Measurements from ENCODE around the gene SLC38A9. TPM values are rescaled to one million over a fixed set of nuclear protein-coding genes. Genes with fewer than 3 reads are reported as not detected.
"Not testable (repeated sequence)": the region's sequence is repeated elsewhere in the genome, so short reads cannot be mapped to it uniquely, and the experiment has no call there.

SLC38A9 gene
- total RNA-seq, 1 donor from 2014 or later: 6.8 TPM

- intact Hi-C loops (cut with DNase I): loop anchor here (10.0 kb wide), 2 partner anchors 491 to 539 kb away; partner anchors contain the start of gene CDC20B
- DNase-seq (ENCODE audit: low spot score): no peak
These were observed 1.7 kb upstream of the SLC38A9 start for GRCh38 chr5:55713871-55714270.

GRCh38 chr5:55711507-55712022 is 559 bp downstream of the SLC38A9 start:
- intact Hi-C loops (cut with DNase I): loop anchor here (10.0 kb wide), 2 partner anchors 493 to 537 kb away; partner anchors contain the start of gene CDC20B
- DNase-seq (ENCODE audit: low spot score): no peak

GRCh38 chr5:55708732-55709131 is 3.4 kb downstream of the SLC38A9 start:
- intact Hi-C loops (cut with DNase I): no loop called here
- no peak for DNase-seq (ENCODE audit: low spot score)

GRCh38 chr5:55706230-55706629 is 5.9 kb downstream of the SLC38A9 start:
- DNase-seq (ENCODE audit: low spot score): no peak
- intact Hi-C loops (cut with DNase I): no loop called here

GRCh38 chr5:55702598-55703345 is 9.4 kb downstream of the SLC38A9 start:
- intact Hi-C loops (cut with DNase I): no loop called here
- DNase-seq (ENCODE audit: low spot score): no peak

GRCh38 chr5:55701462-55702103 is 10.5 kb downstream of the SLC38A9 start:
- DNase-seq (ENCODE audit: low spot score): no peak
- intact Hi-C loops (cut with DNase I): no loop called here

- intact Hi-C loops (cut with DNase I): no loop called here
These were observed 11.4 kb downstream of the SLC38A9 start for GRCh38 chr5:55700745-55701144.

GRCh38 chr5:55699041-55699688 is 13.0 kb downstream of the SLC38A9 start:
- intact Hi-C loops (cut with DNase I): no loop called here
- no peak for DNase-seq (ENCODE audit: low spot score)

More at GRCh38 chr5:55700745-55701144, 11.4 kb downstream of the SLC38A9 start:
- no peak for DNase-seq (ENCODE audit: low spot score)

GRCh38 chr5:55696704-55697103 is 15.4 kb downstream of the SLC38A9 start:
- intact Hi-C loops (cut with DNase I); DNase-seq (ENCODE audit: low spot score): not testable (repeated sequence)

GRCh38 chr5:55694152-55694830 is 17.8 kb downstream of the SLC38A9 start:
- no peak for DNase-seq (ENCODE audit: low spot score)
- intact Hi-C loops (cut with DNase I): loop anchor here (5.0 kb wide), 1 partner anchor 352 kb away; no protein-coding TSS in a partner anchor

GRCh38 chr5:55692509-55692908 is 19.6 kb downstream of the SLC38A9 start:
- DNase-seq (ENCODE audit: low spot score): no peak
- intact Hi-C loops (cut with DNase I): loop anchor here (5.0 kb wide), 1 partner anchor 350 kb away; no protein-coding TSS in a partner anchor

- intact Hi-C loops (cut with DNase I): loop anchor here (5.0 kb wide), 1 partner anchor 350 kb away; no protein-coding TSS in a partner anchor
- DNase-seq (ENCODE audit: low spot score): no peak
These were observed 20.1 kb downstream of the SLC38A9 start for GRCh38 chr5:55692106-55692417.

- no peak for DNase-seq (ENCODE audit: low spot score)
- intact Hi-C loops (cut with DNase I): loop anchor here (2.0 to 5.0 kb wide), 4 partner anchors 91 to 349 kb away; partner anchors contain the start of gene PLPP1
These were observed 20.6 kb downstream of the SLC38A9 start for GRCh38 chr5:55691265-55692105.

GRCh38 chr5:55682071-55682470 is 30.1 kb downstream of the SLC38A9 start:
- intact Hi-C loops (cut with DNase I): no loop called here
- no peak for DNase-seq (ENCODE audit: low spot score)

GRCh38 chr5:55681301-55681700 is 30.8 kb downstream of the SLC38A9 start:
- intact Hi-C loops (cut with DNase I): no loop called here
- no peak for DNase-seq (ENCODE audit: low spot score)

GRCh38 chr5:55680353-55680752 is 31.8 kb downstream of the SLC38A9 start:
- intact Hi-C loops (cut with DNase I): no loop called here

GRCh38 chr5:55679556-55679955 is 32.6 kb downstream of the SLC38A9 start:
- DNase-seq (ENCODE audit: low spot score): no peak
- intact Hi-C loops (cut with DNase I): no loop called here

More at GRCh38 chr5:55680353-55680752, 31.8 kb downstream of the SLC38A9 start:
- DNase-seq (ENCODE audit: low spot score): no peak

GRCh38 chr5:55675119-55675518 is 37.0 kb downstream of the SLC38A9 start:
- intact Hi-C loops (cut with DNase I): no loop called here
- no peak for DNase-seq (ENCODE audit: low spot score)

GRCh38 chr5:55674340-55674739 is 37.8 kb downstream of the SLC38A9 start:
- intact Hi-C loops (cut with DNase I): loop anchor here (5.0 kb wide), 1 partner anchor 37 kb away; no protein-coding TSS in a partner anchor

More at GRCh38 chr5:55674340-55674739, 37.8 kb downstream of the SLC38A9 start:
- DNase-seq (ENCODE audit: low spot score): no peak
